Smooth muscle cell of trachea (primary cell): Measurements from ENCODE around the gene PFKFB3. TPM values are rescaled to one million over a fixed set of nuclear protein-coding genes. Genes with fewer than 3 reads are reported as not detected.

Experiments used
- total RNA-seq: library from RNA; depleted of rRNA; stranded (reverse); fragments of >200 nt; gene quantifications from 2 replicates; pipeline ENCODE4 v1.2.1, GENCODE V29; 2014

PFKFB3 gene
- 20.1 and 65.7 TPM in 2 replicates for total RNA-seq

DNA sequence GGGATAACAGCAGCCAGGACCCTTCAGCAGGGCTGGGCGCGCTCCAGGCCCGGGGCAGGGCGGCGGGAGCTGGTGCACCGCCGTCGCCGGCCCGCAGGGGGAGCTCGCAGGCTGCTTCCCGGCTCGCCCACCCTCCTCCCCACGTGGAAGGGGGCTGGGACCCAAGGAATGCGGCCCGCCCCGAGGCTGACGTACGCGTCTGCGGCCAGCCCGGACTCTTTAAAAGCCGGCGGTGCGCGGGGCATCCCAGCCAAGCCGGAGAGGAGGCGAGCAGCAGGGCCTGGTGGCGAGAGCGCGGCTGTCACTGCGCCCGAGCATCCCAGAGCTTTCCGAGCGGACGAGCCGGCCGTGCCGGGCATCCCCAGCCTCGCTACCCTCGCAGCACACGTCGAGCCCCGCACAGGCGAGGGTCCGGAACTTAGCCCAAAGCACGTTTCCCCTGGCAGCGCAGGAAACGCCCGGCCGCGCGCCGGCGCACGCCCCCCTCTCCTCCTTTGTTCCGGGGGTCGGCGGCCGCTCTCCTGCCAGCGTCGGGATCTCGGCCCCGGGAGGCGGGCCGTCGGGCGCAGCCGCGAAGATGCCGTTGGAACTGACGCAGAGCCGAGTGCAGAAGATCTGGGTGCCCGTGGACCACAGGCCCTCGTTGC is at the start of gene PFKFB3:
Gene PFKFB3, plus strand, starts transcription at position 249 of the 647 bp plus-strand sequence. Its CDS starts 329 bp downstream, at position 578.

Other genes with a start within 250 kb of the PFKFB3 start
- gene IL15RA, start 225.4 kb upstream of the PFKFB3 start, total RNA-seq = 3.5 and 13.7 TPM in 2 replicates
- gene IL2RA, start 140.6 kb upstream of the PFKFB3 start, total RNA-seq = not detected in 2 replicates
- 34.1 and 45.5 TPM in 2 replicates for gene RBM17, start 113.9 kb upstream of the PFKFB3 start, total RNA-seq